HCT116 (cell line): ENCODE measurements around the gene ZNF79. TPM values are rescaled to one million over a fixed set of nuclear protein-coding genes. Genes with fewer than 3 reads are reported as not detected.

Source experiments
- ATAC-seq: fragments of 200-7000 bp; cut with Tn5 transposase; 2 replicates; pipeline ENCODE4 v1.9.1; 2020; ENCODE audit warnings: mild to moderate bottlenecking, moderate library complexity
- BruUV-seq: library from RNA; stranded (reverse); fragments of 400-500 nt; replicated peaks from 2 replicates; lab custom pipeline; 2021; lab: Mats Ljungman, UMichigan
- CTCF ChIA-PET: fragments of 300-600 bp; sonication (Branson Sonifier 250); formaldehyde crosslinking; loops from one replicate; lab custom pipeline; 2021; ENCODE audit warnings: antibody characterized with exemption; lab: Charles Lee
- POLR2A ChIA-PET: fragments of 300-600, 350-600 bp; sonication (Branson Sonifier 250); formaldehyde crosslinking; loops from one replicate; lab custom pipeline; 2021; ENCODE audit warnings: antibody characterized with exemption; lab: Charles Lee
- RAD21 ChIA-PET, 2 experiments: fragments of 300-600 bp; sonication (Branson Sonifier 250); formaldehyde crosslinking; loops; one replicate each; lab custom pipeline; 2023; ENCODE audit warnings: low total read pairs in 2 of 2; ENCODE audit not compliant: uncharacterized antibody in 2 of 2, unreplicated experiment in 2 of 2, low non-redundant PET in 1 of 2; lab: Charles Lee
- DNase-seq: peaks from one replicate; pipeline ENCODE4 v3.0.0-alpha.2; 2010; ENCODE audit warnings: low read depth, low spot score
- H2AFZ ChIP-seq: fragments of 200-600 bp; shearing (Covaris generic), sonication (generic); 2 replicates; pipeline ENCODE4 v1.6.1; 2017; ENCODE audit warnings: low read depth, mixed run types, mixed read lengths, antibody characterized with exemption, low read length; ENCODE audit not compliant: poor library complexity, severe bottlenecking
- H3K27ac ChIP-seq: 2 replicates; pipeline ENCODE4 v1.5.1; 2012; ENCODE audit warnings: low read depth, low read length
- H3K27me3 ChIP-seq: fragments of 200-600 bp; sonication (generic); 2 replicates; pipeline ENCODE4 v1.6.1; 2016; ENCODE audit warnings: mixed run types, low read length, mixed read lengths; ENCODE audit not compliant: insufficient read depth
- H3K36me3 ChIP-seq, 2 experiments: fragments of 200-500 bp in 1 of 2; fragments of 200-600 bp in 1 of 2; sonication (Bioruptor generic) in 1 of 2; sonication (generic) in 1 of 2; 2 replicates each; pipeline versions ENCODE4 v1.5.1 to v1.6.1; 2014 to 2016; ENCODE audit warnings: low read length in 2 of 2, inconsistent platforms in 1 of 2, mixed read lengths in 1 of 2, mixed run types in 1 of 2; ENCODE audit not compliant: insufficient read depth in 2 of 2, control insufficient read depth in 1 of 2
- H3K4me1 ChIP-seq, 2 experiments: fragments of 200-600 bp in 1 of 2; sonication (generic) in 1 of 2; 2 replicates each; pipeline versions ENCODE4 v1.5.1 to v1.6.1; 2012 to 2017; ENCODE audit warnings: low read length in 2 of 2, inconsistent platforms in 1 of 2, mild to moderate bottlenecking in 1 of 2, mixed read lengths in 1 of 2, mixed run types in 1 of 2, moderate library complexity in 1 of 2; ENCODE audit not compliant: insufficient read depth in 2 of 2, control insufficient read depth in 1 of 2
- H3K4me2 ChIP-seq: fragments of 200-600 bp; sonication (generic); 2 replicates; pipeline ENCODE4 v1.6.1; 2017; ENCODE audit warnings: mixed run types, low read length, mixed read lengths
- H3K4me3 ChIP-seq, 2 experiments: fragments of 200-600 bp in 1 of 2; sonication (generic) in 1 of 2; replicated peaks in 1 of 2; 2 replicates each; pipeline ENCODE4 v1.5.1; 2011 to 2016; ENCODE audit warnings: low read length in 2 of 2, control low read depth in 1 of 2, low read depth in 1 of 2, mild to moderate bottlenecking in 1 of 2, mixed read lengths in 1 of 2, mixed run types in 1 of 2
- H3K79me2 ChIP-seq: fragments of 200-600 bp; sonication (generic); 2 replicates; pipeline ENCODE4 v1.6.1; 2017; ENCODE audit warnings: mild to moderate bottlenecking, mixed run types, low read length, moderate library complexity, mixed read lengths; ENCODE audit not compliant: insufficient read depth
- H3K9ac ChIP-seq: fragments of 200-600 bp; sonication (generic); 2 replicates; pipeline ENCODE4 v1.6.1; 2016; ENCODE audit warnings: low read length, mixed read lengths
- H3K9me2 ChIP-seq: fragments of 200-600 bp; sonication (generic), shearing (Covaris generic); 2 replicates; pipeline ENCODE4 v1.6.1; 2017; ENCODE audit warnings: mixed run types, mild to moderate bottlenecking, moderate library complexity; ENCODE audit not compliant: insufficient read depth
- H3K9me3 ChIP-seq, 2 experiments: fragments of 200-500 bp in 1 of 2; fragments of 200-600 bp in 1 of 2; sonication (Bioruptor generic) in 1 of 2; sonication (generic) in 1 of 2; 2 replicates each; pipeline ENCODE4 v1.6.1; 2014 to 2017; ENCODE audit warnings: low read length in 2 of 2, mixed read lengths in 2 of 2, inconsistent platforms in 1 of 2, low read depth in 1 of 2, mild to moderate bottlenecking in 1 of 2, mixed run types in 1 of 2, moderate library complexity in 1 of 2; ENCODE audit not compliant: control insufficient read depth in 1 of 2, insufficient read depth in 1 of 2
- H4K20me1 ChIP-seq: fragments of 200-600 bp; sonication (generic), shearing (Covaris generic); 2 replicates; pipeline ENCODE4 v1.6.1; 2017; ENCODE audit warnings: mixed run types, mild to moderate bottlenecking, moderate library complexity; ENCODE audit not compliant: insufficient read depth
- CBX3 ChIP-seq: IDR thresholded peaks from 2 replicates; pipeline ENCODE4 v1.6.1; 2012; ENCODE audit warnings: low read depth
- CEBPB ChIP-seq: IDR thresholded peaks from 2 replicates; pipeline ENCODE4 v1.6.1; 2012; ENCODE audit warnings: low read depth
- EGR1 ChIP-seq: IDR thresholded peaks from 2 replicates; pipeline ENCODE4 v1.6.1; 2012; ENCODE audit warnings: low read depth
- EZH2phosphoT487 ChIP-seq: fragments of 200-600 bp; IDR thresholded peaks from 2 replicates; pipeline ENCODE4 v1.6.1; 2018; ENCODE audit warnings: antibody characterized with exemption, borderline replicate concordance
- FOSL1 ChIP-seq: IDR thresholded peaks from 2 replicates; pipeline ENCODE4 v1.6.1; 2012; ENCODE audit warnings: low read depth
- JUND ChIP-seq: IDR thresholded peaks from 2 replicates; pipeline ENCODE4 v1.6.1; 2012
- POLR2A ChIP-seq: IDR thresholded peaks from 2 replicates; pipeline ENCODE4 v1.7.0; 2011; ENCODE audit warnings: borderline replicate concordance; ENCODE audit not compliant: insufficient read depth, insufficient read length; ENCODE audit errors: extremely low read depth
- SRF ChIP-seq: IDR thresholded peaks from 2 replicates; pipeline ENCODE4 v1.6.1; 2012; ENCODE audit warnings: low read depth
- YY1 ChIP-seq: IDR thresholded peaks from 2 replicates; pipeline ENCODE4 v1.6.1; 2011; ENCODE audit warnings: low read length, low read depth, moderate library complexity, mild to moderate bottlenecking; ENCODE audit not compliant: insufficient replicate concordance; ENCODE audit errors: extremely low read depth
- ZFX ChIP-seq: fragments of 450-650 bp; IDR thresholded peaks from 2 replicates; pipeline ENCODE4 v1.6.1; 2017
- ZNF274 ChIP-seq: fragments of 200-500 bp; sonication (Bioruptor generic); IDR thresholded peaks from 2 replicates; pipeline ENCODE4 v1.6.1; 2014; ENCODE audit warnings: mild to moderate bottlenecking, low read depth, low read length, inconsistent platforms
- intact Hi-C: fragments of 100-400 bp; cut with micrococcal nuclease; formaldehyde crosslinking; loops from 2 replicates; pipeline ENCODE4 v1.10.0; 2022
- total RNA-seq: library from RNA; stranded (reverse); gene quantifications from one replicate; pipeline ENCODE4 v1.2.1, GENCODE V29; 2021; ENCODE audit not compliant: unreplicated experiment
- TF ChIP-seq, protein P1 (sequence below): IDR thresholded peaks from 2 replicates; pipeline ENCODE4 v1.6.1; 2012

Gene ZNF79
- total RNA-seq, 1 experiment from 2014 or later: 5.3 TPM

DNA sequence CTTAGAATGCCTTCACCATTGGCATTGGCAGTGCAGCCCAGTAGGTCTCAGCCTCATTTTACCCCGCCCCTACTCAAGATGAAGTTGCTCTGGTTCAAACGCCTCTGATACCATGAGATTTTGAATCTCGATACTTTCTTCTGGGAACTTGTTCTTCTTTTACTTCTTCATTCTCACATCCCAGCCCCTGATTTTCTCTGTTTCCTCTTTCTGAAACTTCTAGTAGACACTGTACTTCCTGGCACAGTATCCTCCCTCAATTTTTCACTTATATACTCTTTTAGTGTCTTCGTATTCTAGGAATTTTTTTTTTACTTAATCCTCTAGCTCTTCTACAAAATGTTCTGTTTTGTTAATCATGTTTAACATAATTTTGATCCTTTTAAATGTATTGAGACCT is 13.1 kb upstream of the ZNF79 start:
- CTCF ChIA-PET: no interaction called here
- Histone ChIP-seq H3K4me2 (no peak overlapping the region), H3K4me1 (peaks cover 0 to 7% of the 10 kb centered on the region in 2 experiments; a peak in 1 of 4 replicates), H2AFZ (no peak overlapping the region), H4K20me1 (no peaks in the 10 kb centered on the region), H3K27ac (no peak overlapping the region), H3K36me3 (no peaks in the 10 kb centered on the region), H3K9ac (no peak overlapping the region), H3K79me2 (no peaks in the 10 kb centered on the region), H3K27me3 (no peaks in the 10 kb centered on the region), H3K9me3 (no peaks in the 10 kb centered on the region), H3K9me2 (no peaks in the 10 kb centered on the region), H3K4me3 (no peak overlapping the region)
- BruUV-seq: no TSS peak
- DNase-seq: no peak
- TF ChIP-seq EGR1 (no peak), EZH2phosphoT487 (no peak), CBX3 (no peak)
- TF ChIP-seq, protein P1, sequence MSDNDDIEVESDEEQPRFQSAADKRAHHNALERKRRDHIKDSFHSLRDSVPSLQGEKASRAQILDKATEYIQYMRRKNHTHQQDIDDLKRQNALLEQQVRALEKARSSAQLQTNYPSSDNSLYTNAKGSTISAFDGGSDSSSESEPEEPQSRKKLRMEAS: no peak
- POLR2A ChIA-PET: interaction anchor here (0.6 kb wide), 1 partner anchor 75 kb away, joined by 4 read pairs; no protein-coding TSS in a partner anchor
- RAD21 ChIA-PET: no interaction called here
- intact Hi-C loops: no loop called here
- no peak for ATAC-seq

GRCh38 chr9:127415141-127415540 is 9.0 kb upstream of the ZNF79 start:
- H3K36me3 ChIP-seq: no peaks in the 10 kb centered on the region
- no peak overlapping the region for H3K9ac ChIP-seq
- H3K27me3 ChIP-seq: no peaks in the 10 kb centered on the region
- ChIA-PET POLR2A (interaction anchor here (0.7 kb wide), 1 partner anchor 9 kb away, joined by 3 read pairs; the partner anchor contains the start of gene ZNF79), RAD21 (no interaction called here), CTCF (no interaction called here)
- no peaks in the 10 kb centered on the region for H3K79me2 ChIP-seq
- no peak overlapping the region for H3K4me3 ChIP-seq
- DNase-seq: no peak
- no peak overlapping the region for H2AFZ ChIP-seq
- no peaks in the 10 kb centered on the region for H3K9me2 ChIP-seq
- intact Hi-C loops: no loop called here
- H3K9me3 ChIP-seq: no peaks in the 10 kb centered on the region
- H3K4me2 ChIP-seq: no peak overlapping the region
- TF ChIP-seq POLR2A (no peak), FOSL1 (no peak), SRF (no peak), EGR1 (no peak), JUND (no peak), CEBPB (no peak), ZNF274 (no peak), ZFX (no peak), YY1 (no peak)
- TF ChIP-seq, protein P1: no peak
- peaks cover 0 to 15% of the 10 kb centered on the region in 2 experiments; a peak in 1 of 4 replicates for H3K4me1 ChIP-seq
- no peak for ATAC-seq
- H4K20me1 ChIP-seq: no peaks in the 10 kb centered on the region
- no peak overlapping the region for H3K27ac ChIP-seq
- BruUV-seq: no TSS peak
